HG02759 (cell line): ENCODE results near the gene TMEM100.

Source experiments
- ATAC-seq: cut with Tn5 transposase; IDR thresholded peaks from one replicate; pipeline ENCODE4 v1.9.1; 2021; ENCODE audit warnings: mild to moderate bottlenecking, moderate library complexity; ENCODE audit not compliant: unreplicated experiment

Gene TMEM100

DNA sequence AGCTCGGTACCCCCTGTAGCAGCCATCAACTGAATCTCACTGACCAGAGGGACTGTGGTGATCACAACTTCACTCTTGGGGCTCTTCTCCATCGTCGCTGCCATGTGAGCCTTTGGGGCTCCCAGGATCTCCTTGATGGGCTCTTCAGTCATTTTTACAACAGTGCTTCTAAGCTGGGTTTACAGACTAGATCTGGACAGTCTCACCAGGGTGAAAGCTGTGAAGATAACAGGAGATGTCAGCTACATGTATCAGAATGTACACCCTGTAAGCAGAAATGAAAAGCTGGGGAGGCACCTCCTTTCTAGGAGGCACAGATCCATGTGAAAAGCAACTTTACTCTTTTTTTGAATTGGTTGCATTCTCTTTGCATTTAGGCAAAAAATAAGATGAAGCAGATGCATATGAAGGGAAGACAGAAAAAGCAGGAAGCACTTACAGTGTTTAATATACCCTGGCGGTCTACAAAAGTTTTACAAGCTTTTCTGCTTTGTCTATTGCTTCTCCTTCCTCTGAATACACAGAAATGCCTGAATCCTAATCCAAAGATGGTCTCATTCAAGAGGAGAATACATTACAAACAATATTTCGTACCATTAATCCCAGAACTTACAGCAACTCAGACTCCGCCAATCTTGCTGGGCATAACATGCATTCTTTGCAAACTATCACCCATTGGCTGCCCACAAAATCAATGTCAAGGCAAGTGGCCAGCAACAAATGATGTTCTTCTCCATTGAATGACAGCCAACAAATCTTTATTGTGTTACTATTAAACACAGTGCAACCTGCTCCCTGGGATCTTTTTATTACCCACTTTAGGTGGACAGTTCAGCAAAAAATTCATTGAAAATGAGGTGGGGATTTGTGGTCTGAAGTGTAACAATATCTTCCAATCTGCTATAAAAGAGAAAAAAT, 1.5 kb downstream of the TMEM100 start:
- ATAC-seq = no peak

DNA sequence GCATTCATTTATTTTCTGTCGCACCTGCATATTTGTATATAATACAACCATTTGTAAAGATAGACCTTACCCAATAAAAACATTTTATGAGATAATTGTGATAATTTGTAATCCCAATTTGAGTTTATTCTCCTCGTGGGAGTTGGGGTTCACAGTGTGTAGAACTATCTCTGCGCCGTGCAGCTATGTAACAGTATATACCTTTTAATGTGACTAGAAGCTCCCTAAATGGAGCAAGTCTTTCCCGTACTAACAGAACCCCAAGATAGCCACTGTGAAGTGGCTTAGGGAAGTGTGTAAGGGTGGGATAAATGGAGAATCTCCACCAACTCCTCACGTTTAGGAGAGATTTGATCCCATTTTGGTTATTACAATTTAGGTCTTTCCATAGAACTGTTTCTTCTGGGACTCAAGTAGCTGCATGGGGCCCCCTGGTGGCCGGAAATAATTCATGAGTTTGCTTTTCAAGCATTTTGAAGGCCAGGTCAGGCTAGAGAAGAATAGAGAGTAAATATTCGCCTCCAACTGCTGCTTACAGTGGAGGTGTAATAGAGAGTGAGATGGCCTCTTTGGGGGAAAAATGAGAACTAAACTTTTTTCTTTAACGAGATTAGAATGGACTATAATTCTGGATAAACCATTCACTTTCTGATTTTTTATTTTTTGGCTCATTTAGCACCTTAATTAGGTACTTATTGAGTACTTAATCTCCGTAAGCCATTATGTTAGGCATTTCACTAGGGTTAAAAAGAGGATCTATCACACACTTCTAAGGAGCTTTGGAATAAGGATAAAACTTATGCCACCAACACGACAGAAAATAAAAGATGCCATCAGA, 4.5 kb downstream of the TMEM100 start:
- ATAC-seq = no peak

DNA sequence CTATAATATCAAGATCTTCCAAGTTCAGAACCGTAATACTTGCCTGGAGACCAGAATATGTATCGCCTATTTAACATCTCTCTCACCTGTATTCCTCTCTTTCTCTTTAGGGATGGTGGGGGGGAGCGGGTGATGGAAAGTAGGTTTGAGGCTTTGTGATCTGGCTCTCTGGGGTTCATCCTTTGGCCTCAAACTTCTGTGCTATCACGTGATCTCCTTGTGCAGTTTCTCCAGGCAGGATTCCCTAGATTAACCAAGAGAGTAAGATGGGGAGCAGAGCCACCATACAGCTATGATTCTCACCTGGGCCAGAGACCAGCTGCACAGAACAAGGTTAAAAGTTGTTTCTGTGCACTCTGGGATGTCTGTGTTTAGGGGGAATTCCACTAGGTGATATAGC, 5.2 kb downstream of the TMEM100 start:
- ATAC-seq = no peak

DNA sequence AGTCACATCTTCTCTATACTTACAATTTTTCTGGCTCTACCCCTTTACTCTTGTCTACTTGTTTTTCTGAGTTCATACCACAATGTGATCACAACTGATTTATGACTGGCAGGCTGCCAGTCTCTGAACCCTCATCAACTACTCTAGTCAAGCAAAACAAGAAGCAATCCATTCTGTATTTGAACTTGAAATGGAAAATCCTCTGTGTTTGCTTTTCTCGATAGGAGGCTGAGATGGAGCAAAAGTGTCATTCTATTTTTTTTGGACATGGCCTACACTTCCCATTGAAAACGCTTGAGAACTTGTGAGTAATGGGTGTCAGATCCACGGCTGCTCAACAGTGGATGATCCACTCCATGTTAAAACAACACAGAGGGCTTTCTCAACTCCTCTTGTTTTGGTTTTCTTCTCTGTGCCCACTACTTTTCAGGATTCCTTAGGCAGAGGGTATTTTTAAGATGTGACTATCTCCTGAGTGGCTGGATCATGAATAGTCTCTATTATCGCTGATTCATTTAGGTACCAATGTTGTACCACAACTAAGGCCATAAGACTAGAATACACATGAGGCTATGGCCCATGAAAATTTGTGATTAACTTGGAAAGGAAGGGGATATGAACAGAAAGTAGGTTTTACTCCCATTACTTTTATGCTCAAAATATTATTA, 11.7 kb downstream of the TMEM100 start:
- no peak for ATAC-seq

DNA sequence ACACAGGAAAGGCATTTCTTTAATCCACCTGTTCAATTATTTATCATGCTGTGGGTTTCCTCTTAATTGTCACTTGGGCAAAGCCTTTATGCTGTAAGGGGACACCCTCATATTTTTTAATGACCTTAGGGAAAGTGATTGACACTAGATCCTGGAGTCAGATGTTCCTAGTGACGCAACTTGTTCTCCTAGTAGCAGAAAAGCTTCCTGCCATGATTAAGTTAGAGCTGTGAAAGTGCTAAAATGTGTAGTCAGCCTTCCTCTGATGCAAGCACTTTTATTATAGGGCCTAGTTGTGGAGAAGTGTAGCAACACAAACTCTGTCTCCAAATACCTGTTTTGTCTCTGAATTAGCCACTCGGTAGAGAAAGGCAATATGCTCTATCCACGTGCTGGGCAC, 12.3 kb downstream of the TMEM100 start:
- ATAC-seq = no peak

DNA sequence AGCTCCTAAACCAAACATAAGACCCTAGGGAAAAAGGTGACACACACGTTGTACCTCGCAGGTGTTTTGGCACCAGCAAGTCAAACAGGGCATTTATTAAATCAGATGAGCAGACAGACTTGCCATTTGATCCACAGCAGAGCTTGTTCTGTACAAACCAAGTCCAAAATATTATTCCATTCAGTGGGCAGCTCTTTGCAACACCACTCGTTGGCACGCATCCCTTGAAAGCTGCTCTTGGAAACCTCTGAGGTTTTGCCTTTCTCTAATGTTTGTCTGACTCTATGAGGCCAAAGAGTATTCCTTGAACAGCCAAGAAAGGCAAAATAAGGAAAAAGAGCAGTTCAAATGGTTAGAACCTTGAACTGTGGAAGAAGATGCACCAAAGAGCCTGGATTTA, 12.7 kb downstream of the TMEM100 start:
- no peak for ATAC-seq

DNA sequence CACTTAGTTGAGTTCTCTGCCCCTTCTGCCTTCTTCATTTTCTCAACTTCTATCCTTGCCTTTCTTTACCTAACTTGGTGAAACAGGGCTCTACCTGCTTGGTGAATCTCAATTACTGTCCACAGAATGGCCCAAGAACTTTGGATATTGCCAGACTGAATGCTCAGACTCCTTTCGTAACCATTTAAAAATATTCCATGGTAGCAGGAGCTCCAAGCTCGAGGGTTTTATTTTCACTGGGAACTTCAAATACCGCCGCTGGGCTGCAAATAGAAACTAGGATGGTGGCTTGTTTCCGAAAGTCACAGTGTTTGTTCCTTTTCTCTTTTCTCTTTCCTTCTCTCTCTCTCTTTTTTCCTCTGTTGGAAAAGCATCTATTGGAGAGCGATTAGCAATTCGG, 13.2 kb downstream of the TMEM100 start:
- no peak for ATAC-seq

DNA sequence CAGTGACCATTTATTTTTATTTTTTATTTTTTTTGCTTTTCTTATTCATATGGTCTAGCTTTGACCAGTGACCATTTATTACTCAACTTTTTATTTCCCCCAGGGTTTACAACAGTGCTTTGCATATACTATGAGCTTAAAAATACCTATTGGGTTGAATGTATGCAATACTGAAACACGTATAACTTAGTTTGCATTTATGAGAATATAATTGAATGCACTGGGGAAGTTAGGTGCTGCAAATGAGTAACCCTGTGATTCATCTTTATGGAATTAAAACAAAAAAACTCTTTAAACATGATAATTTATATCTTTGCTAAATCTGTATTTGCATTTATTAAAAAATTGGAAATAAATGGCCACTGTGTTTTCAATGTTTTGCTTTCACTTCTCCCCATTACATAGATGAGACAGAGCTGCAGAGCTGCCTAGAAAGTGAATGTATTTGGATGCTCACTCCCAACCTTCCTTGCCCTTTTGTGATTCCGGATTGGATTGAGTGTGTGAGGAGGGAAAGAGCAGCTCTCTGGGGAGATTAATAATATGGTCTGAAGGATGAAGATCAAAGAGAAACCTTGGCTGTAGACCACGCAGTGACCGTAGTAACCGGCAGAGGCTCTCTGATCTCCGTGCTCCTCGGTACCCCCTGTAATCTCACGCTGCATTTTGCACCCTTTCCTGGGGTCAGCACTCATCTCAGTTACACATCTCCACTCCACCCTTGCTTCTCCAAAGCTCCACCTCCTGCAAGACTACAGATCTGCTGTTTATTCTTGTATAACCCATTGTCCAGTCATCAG, 14.3 kb downstream of the TMEM100 start:
- ATAC-seq = no peak

DNA sequence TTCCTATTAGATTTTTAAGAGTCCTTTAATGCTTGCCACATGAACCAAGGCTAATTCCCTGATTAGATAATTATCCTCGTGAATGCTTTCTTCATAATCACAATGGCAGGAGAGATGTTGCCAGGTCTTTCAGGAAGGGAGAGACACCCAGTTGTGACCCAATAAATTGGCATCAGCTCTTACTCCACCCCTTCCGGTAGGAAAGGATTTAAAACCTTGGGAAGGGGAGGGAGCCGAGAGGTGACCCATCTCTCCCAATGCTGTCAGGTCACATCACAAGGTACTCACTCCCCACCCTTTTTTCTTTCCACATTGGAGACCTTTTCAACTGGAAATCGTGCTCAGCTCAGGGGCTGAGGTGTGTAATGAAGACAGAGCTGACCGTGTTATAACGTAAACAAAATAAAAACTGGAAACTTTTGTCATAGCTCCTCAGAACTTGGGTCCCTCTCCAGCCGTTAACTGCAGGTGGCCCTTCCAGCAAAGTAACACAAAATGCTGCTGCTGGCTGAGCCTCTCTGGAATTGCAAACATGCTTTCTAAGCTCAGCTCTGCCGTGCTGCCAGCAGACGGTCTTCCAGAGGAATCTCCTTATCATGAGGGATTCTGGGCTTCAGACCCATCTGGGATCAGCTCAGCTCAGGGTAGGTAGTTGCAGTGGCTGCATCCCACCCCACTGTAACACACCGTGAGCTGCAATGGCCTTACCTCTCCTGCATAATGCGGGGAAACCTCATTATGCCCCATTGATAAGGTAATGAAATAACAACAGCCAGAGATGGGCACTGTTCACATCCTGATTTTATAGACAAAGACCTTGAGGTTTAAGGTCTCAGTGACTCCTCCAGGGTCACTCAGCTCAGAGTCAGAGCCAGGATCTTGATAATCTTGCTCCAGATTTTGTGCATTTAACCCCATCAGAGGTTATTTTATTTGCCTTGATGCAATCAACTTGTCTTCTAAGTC, 15.6 kb downstream of the TMEM100 start:
- ATAC-seq = no peak

DNA sequence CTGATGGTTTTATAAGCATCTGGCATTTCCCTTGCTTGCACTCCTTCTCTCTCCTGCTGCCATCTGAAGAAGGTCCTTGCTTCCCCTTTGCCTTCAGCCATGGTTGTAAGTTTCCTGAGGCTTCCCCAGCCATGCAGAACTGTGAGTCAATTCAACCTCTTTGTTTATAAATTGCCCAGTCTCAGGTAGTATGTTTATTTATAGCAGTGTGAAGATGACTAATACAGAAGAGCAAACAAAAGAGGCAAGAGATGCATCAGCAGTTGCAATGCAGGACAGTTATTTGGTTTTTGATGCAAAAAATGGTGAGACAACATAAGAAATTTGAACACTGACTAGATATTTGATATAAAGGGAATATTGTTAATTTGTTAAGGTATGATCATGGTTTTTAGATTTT, 16.8 kb downstream of the TMEM100 start:
- ATAC-seq = peak; percentile 62

DNA sequence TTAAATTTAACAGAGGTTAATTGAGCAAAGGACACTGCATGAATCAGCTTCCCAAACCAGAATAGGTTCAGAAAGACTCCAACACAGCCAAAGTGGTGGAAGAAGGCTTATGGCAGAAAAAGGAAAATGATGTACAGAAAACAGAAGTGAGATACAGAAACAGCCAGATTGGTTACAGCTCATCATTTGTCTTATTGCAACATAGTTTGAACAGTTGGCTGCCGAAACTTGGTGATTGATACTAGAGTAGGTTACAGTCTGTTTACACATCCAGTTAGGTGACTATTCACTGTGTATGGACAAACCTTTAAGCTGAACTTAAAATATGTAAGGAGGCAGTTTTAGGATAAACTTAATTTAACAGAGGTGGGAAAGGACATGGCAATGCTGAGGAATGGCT, 18.3 kb downstream of the TMEM100 start:
- ATAC-seq = no peak

DNA sequence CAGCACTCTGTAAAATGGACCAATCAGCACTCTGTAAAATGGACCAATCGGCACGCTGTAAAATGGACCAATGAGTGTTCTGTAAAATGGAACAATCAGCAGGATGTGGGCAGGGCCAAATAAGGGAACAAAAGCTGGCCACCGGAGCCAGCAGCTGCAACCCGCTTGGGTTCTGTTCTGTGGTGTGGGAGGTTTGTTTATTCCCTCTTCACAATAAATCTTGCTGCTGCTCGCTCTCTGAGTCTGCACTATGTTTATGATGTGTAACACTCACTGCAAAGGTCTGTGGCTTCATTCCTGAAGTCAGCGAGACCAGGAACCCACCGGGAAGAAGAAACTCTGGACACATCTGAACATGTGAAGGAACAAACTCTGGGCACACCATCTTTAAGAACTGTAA, 20.5 kb downstream of the TMEM100 start:
- no peak for ATAC-seq

DNA sequence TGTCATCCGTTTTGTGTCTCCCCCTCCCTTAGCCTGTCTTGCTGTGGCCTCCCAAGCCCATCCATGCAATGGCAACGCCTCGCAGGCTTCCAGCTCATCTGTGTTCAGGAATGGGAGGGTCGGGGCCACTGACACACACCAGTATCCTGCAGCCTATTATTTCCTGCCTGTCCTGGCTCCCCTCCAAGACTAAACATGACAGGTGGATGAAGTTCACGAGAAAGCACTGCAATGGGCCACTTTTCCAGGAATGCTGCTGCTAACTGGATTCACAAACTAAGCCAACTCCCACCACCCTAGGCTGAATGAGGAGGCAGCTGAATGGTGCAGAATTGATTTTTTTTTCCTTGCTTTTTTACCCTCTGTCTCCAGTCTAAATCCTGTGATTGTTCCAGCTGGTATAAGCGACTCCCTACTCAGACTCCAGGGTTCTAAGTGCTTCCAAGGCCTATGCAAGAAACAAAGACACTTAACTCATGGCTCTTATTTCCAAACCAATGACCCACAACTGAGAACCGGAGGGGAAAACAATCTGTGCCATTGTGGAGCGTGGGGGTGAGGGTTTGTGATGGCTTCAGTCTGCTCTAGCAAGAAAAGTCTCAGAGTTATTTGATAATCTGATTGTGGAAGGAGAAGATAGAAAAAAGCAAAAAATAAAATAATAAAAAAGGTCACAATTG, 23.3 kb downstream of the TMEM100 start:
- no peak for ATAC-seq

DNA sequence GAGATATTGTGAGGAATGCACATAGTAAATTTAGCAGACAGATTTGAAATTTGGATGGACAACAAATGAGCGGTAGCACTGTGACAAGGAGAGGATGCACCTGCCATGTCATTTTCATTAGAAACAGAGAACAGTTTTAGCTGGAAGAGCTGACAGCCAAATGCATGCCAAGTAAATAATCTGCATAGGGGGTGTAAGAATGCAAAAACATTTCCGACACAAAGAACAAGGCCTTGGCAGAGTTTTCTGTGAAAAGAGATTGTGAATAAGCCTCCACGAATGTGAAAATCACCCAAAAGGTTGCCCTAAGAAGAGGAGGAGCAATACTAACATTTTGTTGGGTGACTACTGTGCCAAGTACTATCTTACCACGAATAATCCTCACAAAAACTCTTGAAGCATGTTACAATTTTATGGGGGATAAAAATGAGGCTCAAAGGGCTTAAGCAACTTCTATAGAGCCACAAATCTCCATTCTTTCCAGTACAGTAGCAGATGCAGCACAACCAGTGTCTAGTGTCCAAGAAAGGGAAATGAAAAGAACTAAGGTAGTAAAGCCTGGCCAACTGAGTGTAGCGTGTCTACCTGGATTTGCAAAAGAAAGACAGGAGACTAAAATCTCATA, 28.3 kb downstream of the TMEM100 start:
- no peak for ATAC-seq

DNA sequence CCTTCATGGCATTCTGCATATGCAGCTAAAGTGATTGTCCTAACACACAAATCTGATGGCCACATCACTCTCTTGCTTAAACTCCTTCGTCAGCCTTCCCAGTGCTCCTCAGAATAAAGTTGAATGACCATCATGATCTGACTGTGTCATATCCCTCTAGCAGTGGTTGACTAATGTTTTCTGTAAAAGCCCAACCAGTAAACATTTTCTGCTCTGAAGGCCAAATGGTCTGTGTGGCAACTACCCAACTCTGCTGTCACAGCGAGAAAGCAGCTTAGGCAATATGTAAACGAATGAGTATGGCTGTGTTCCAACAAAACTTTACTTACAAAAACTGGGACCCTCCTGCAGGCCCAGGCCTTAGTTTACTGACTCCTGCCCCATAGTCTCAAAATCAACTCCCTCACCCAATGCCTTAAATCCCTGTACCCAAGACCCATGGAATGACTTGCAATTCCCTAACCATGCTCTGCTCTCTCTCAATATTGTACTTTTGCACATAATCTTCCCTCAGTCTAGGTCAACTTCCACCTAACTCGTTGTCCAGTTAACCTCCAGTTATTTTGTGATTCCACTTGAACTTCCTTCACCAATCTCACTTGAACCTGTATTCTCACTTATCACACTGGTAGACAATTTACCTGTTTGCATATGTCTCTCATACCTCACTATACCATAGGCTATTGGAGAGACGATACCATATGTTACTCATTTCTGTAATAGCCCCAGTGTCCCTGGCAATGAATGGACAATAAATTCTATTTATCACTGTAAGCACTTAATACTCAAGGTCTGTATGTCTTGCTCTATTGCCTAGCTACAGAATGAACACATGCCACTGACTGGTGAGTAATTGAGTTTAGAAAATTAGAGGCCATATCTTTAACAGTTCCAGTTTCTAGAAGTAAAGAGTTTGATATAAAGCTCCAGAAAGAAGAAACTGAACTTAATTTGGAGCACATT, 29.1 kb downstream of the TMEM100 start:
- ATAC-seq = no peak

DNA sequence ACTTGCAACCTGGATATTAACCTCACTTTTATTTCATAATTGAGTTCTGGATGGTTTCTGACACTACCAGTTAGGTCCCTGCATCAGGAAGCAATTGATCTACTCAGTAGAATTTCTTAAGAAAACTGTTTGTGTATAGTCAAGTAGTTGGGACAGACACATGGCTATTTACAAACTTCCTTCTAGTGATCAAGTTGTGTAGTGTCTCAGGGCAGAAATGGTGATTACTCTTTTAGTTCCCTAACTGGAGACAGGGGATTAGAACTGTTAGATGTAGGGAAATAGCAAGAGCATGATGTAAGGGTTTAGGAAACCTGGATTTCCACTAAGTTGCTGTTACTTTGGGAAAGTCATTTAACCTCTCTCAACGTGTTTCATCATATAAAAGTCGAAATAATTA, 30.4 kb downstream of the TMEM100 start:
- ATAC-seq = no peak

DNA sequence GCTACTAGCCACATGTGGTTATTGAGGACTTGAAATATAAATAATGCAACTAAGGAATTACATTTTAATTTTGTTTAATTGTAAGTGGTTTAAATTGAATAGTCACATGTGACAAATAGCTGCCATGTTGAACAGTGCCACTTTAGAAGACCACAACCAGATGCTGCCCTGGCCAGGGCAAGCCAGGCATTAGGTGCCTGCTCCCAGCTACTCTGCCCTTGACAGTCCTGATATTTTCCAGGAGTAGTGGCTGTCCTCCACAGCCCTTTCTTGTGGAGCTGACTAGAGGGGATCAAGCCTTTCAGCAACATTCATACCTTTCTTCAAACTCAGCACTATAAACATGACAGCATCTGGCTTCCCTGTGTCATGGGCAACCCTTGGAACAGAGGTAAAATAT, 31.0 kb downstream of the TMEM100 start:
- no peak for ATAC-seq
